Activated CD8-positive, alpha-beta memory T cell treated with anti-CD3 and anti-CD28 coated beads, Interleukin-2, amount 10 ng/mL, durations not matched to agents 7 days and 5 days (primary cell): ENCODE measurements around the gene RPS16. TPM values are rescaled to one million over a fixed set of nuclear protein-coding genes. Genes with fewer than 3 reads are reported as not detected.
"Not testable (repeated sequence)": the region's sequence is repeated elsewhere in the genome, so short reads cannot be mapped to it uniquely, and the experiment has no call there.

ENCODE experiments used
- ATAC-seq: fragments of 150-1000 bp; cut with Tn5 transposase; one replicate; pipeline ENCODE4 v1.10.0; 2021; ENCODE audit warnings: moderate library complexity
- CTCF ChIA-PET: fragments of 350-600 bp; sonication (Branson Sonifier 250); formaldehyde crosslinking; loops from one replicate; lab custom pipeline; 2021; ENCODE audit warnings: antibody characterized with exemption; lab: Charles Lee
- DNase-seq: peaks from one replicate; pipeline ENCODE4 v3.0.0-alpha.2; 2020
- H3K27ac Mint-ChIP-seq: one replicate; pipeline ENCODE4 v1.8.0; 2021; ENCODE audit warnings: mild to moderate bottlenecking, mixed read lengths
- H3K27me3 Mint-ChIP-seq: one replicate; pipeline ENCODE4 v1.8.0; 2021; ENCODE audit warnings: mixed read lengths
- H3K36me3 Mint-ChIP-seq: one replicate; pipeline ENCODE4 v1.8.0; 2021; ENCODE audit warnings: mild to moderate bottlenecking, mixed read lengths
- H3K4me1 Mint-ChIP-seq: one replicate; pipeline ENCODE4 v1.8.0; 2021; ENCODE audit warnings: mixed read lengths
- H3K4me3 Mint-ChIP-seq: one replicate; pipeline ENCODE4 v1.8.0; 2021; ENCODE audit warnings: mild to moderate bottlenecking, moderate library complexity, mixed read lengths
- H3K9me3 Mint-ChIP-seq: one replicate; pipeline ENCODE4 v1.8.0; 2022; ENCODE audit warnings: low read depth, mixed read lengths
- total RNA-seq, 2 experiments: library from RNA; stranded (reverse); gene quantifications; one replicate each; pipeline ENCODE4 v1.2.3, GENCODE V29; 2021

RPS16 gene
- total RNA-seq, 2 experiments from 2014 or later = 1,815 to 2,117 TPM

GRCh38 chr19:39471756-39472536 lies 36.2 kb upstream of the RPS16 start:
- peak overlapping the region; percentile 56 for H3K27ac Mint-ChIP-seq
- ATAC-seq = no peak

GRCh38 chr19:39470724-39471339 lies 35.1 kb upstream of the RPS16 start:
- H3K36me3 Mint-ChIP-seq = peaks cover 53% of the 10 kb centered on the region
- DNase-seq (no peak), ATAC-seq (no peak)
- H3K27ac Mint-ChIP-seq = no peak overlapping the region
- no peaks in the 10 kb centered on the region for H3K27me3 Mint-ChIP-seq
- H3K9me3 Mint-ChIP-seq = no peaks in the 10 kb centered on the region
- H3K4me3 Mint-ChIP-seq = no peak overlapping the region
- CTCF ChIA-PET = interaction anchor here (1.1 kb wide), 1 partner anchor 62 kb away, joined by 3 read pairs; the partner anchor contains the start of gene EID2B
- peaks cover 11% of the 10 kb centered on the region for H3K4me1 Mint-ChIP-seq

More at GRCh38 chr19:39471756-39472536, 36.2 kb upstream of the RPS16 start:
- CTCF ChIA-PET = interaction anchor here (0.8 to 1.1 kb wide), 2 partner anchors 15 to 60 kb away, joined by 3 read pairs; partner anchors contain the start of gene EID2B
- H3K9me3 Mint-ChIP-seq = no peaks in the 10 kb centered on the region
- H3K4me3 Mint-ChIP-seq = no peak overlapping the region
- H3K36me3 Mint-ChIP-seq = peaks cover 52% of the 10 kb centered on the region
- no peak for DNase-seq
- H3K4me1 Mint-ChIP-seq = peaks cover 11% of the 10 kb centered on the region
- H3K27me3 Mint-ChIP-seq = no peaks in the 10 kb centered on the region

GRCh38 chr19:39469567-39469966 lies 33.8 kb upstream of the RPS16 start:
- Mint-ChIP-seq H3K9me3 (no peaks in the 10 kb centered on the region), H3K27me3 (no peaks in the 10 kb centered on the region), H3K4me1 (peaks cover 11% of the 10 kb centered on the region), H3K27ac (peak overlapping the region; percentile 13), H3K36me3 (peaks cover 54% of the 10 kb centered on the region), H3K4me3 (no peak overlapping the region)
- no peak for DNase-seq
- CTCF ChIA-PET = interaction anchor here (1.4 kb wide), 1 partner anchor 9 kb away, joined by 4 read pairs; no protein-coding TSS in a partner anchor
- ATAC-seq = no peak

- CTCF ChIA-PET = interaction anchor here (1.4 kb wide), 1 partner anchor 9 kb away, joined by 4 read pairs; no protein-coding TSS in a partner anchor
These were observed 33.3 kb upstream of the RPS16 start for GRCh38 chr19:39469036-39469435.

GRCh38 chr19:39467941-39468340 lies 32.2 kb upstream of the RPS16 start:
- no peak for ATAC-seq
- Mint-ChIP-seq H3K36me3 (peaks cover 55% of the 10 kb centered on the region), H3K9me3 (no peaks in the 10 kb centered on the region), H3K27ac (no peak overlapping the region), H3K4me1 (peaks cover 11% of the 10 kb centered on the region), H3K4me3 (no peak overlapping the region), H3K27me3 (no peaks in the 10 kb centered on the region)
- DNase-seq = no peak
- CTCF ChIA-PET = no interaction called here

More at GRCh38 chr19:39469036-39469435, 33.3 kb upstream of the RPS16 start:
- ATAC-seq (no peak), DNase-seq (no peak)
- no peaks in the 10 kb centered on the region for H3K9me3 Mint-ChIP-seq
- no peaks in the 10 kb centered on the region for H3K27me3 Mint-ChIP-seq
- H3K27ac Mint-ChIP-seq = no peak overlapping the region
- H3K4me1 Mint-ChIP-seq = peaks cover 11% of the 10 kb centered on the region
- H3K36me3 Mint-ChIP-seq = peaks cover 52% of the 10 kb centered on the region
- H3K4me3 Mint-ChIP-seq = no peak overlapping the region

GRCh38 chr19:39465956-39466747 lies 30.4 kb upstream of the RPS16 start:
- peaks cover 49% of the 10 kb centered on the region for H3K36me3 Mint-ChIP-seq
- peaks cover 2% of the 10 kb centered on the region for H3K4me1 Mint-ChIP-seq
- CTCF ChIA-PET = interaction anchor here (1.0 kb wide), 1 partner anchor 8 kb away, joined by 5 read pairs; no protein-coding TSS in a partner anchor
- H3K27ac Mint-ChIP-seq = no peak overlapping the region
- no peaks in the 10 kb centered on the region for H3K9me3 Mint-ChIP-seq
- no peaks in the 10 kb centered on the region for H3K27me3 Mint-ChIP-seq
- ATAC-seq = no peak
- no peak for DNase-seq
- no peak overlapping the region for H3K4me3 Mint-ChIP-seq

GRCh38 chr19:39463403-39463802 lies 27.7 kb upstream of the RPS16 start:
- H3K36me3 Mint-ChIP-seq = peaks cover 46% of the 10 kb centered on the region
- no peak overlapping the region for H3K4me3 Mint-ChIP-seq
- no peak for ATAC-seq
- peaks cover 2% of the 10 kb centered on the region for H3K4me1 Mint-ChIP-seq
- DNase-seq = no peak
- H3K9me3 Mint-ChIP-seq = no peaks in the 10 kb centered on the region
- CTCF ChIA-PET = interaction anchor here (4.3 kb wide), 1 partner anchor 11 kb away, joined by 19 read pairs; no protein-coding TSS in a partner anchor
- no peak overlapping the region for H3K27ac Mint-ChIP-seq
- H3K27me3 Mint-ChIP-seq = no peaks in the 10 kb centered on the region

- H3K9me3 Mint-ChIP-seq, H3K27me3 Mint-ChIP-seq, DNase-seq, ATAC-seq, H3K27ac Mint-ChIP-seq, H3K4me3 Mint-ChIP-seq, CTCF ChIA-PET: not testable (repeated sequence)
- Mint-ChIP-seq H3K4me1 (peaks cover 59% of the 10 kb centered on the region), H3K36me3 (peaks cover 48% of the 10 kb centered on the region)
These were observed 15.5 kb upstream of the RPS16 start for GRCh38 chr19:39451257-39451656.

- peak overlapping the region; percentile 99 for H3K27ac Mint-ChIP-seq
- H3K9me3 Mint-ChIP-seq = no peaks in the 10 kb centered on the region
- H3K4me3 Mint-ChIP-seq = peak overlapping the region; percentile 17
- H3K36me3 Mint-ChIP-seq = peaks cover 51% of the 10 kb centered on the region
- no peak for DNase-seq
- CTCF ChIA-PET = interaction anchor here (0.8 to 1.8 kb wide), 5 partner anchors 25 to 107 kb away, joined by 3 to 7 read pairs (median 3); partner anchors contain the start of genes EID2B and SAMD4B
- no peak for ATAC-seq
- H3K27me3 Mint-ChIP-seq = no peaks in the 10 kb centered on the region
- H3K4me1 Mint-ChIP-seq = peaks cover 65% of the 10 kb centered on the region
These were observed 13.5 kb upstream of the RPS16 start for GRCh38 chr19:39449116-39449797.

- H3K4me1 Mint-ChIP-seq = peaks cover 65% of the 10 kb centered on the region
- H3K36me3 Mint-ChIP-seq = peaks cover 43% of the 10 kb centered on the region
These were observed 12.5 kb upstream of the RPS16 start for GRCh38 chr19:39448271-39448670.

GRCh38 chr19:39446365-39447084 lies 10.8 kb upstream of the RPS16 start:
- H3K36me3 Mint-ChIP-seq = peaks cover 29% of the 10 kb centered on the region
- H3K4me3 Mint-ChIP-seq = peak overlapping the region; percentile 100
- no peaks in the 10 kb centered on the region for H3K9me3 Mint-ChIP-seq
- peak overlapping the region; percentile 99 for H3K27ac Mint-ChIP-seq
- no peak for ATAC-seq
- H3K4me1 Mint-ChIP-seq = peaks cover 54% of the 10 kb centered on the region
- H3K27me3 Mint-ChIP-seq = no peaks in the 10 kb centered on the region
- DNase-seq = no peak
- CTCF ChIA-PET = interaction anchor here (0.9 to 3.4 kb wide), 3 partner anchors 28 to 87 kb away, joined by 3 to 18 read pairs (median 16); partner anchors contain the start of gene EID2B

More at GRCh38 chr19:39448271-39448670, 12.5 kb upstream of the RPS16 start:
- H3K9me3 Mint-ChIP-seq = no peaks in the 10 kb centered on the region
- CTCF ChIA-PET = interaction anchor here (0.8 to 1.4 kb wide), 6 partner anchors 13 to 395 kb away, joined by 3 to 5 read pairs (median 3); partner anchors contain the start of genes EID2B, RPS16 and SAMD4B
- H3K27me3 Mint-ChIP-seq = no peaks in the 10 kb centered on the region
- no peak for ATAC-seq
- no peak for DNase-seq
- H3K27ac Mint-ChIP-seq = peak overlapping the region; percentile 99
- peak overlapping the region; percentile 100 for H3K4me3 Mint-ChIP-seq
